Mucosa of rectum (tissue), 2 donors: ENCODE results near the gene SLC1A7.

Experiments
- H3K27ac ChIP-seq, 2 donors: one replicate each; pipeline ENCODE4 v1.7.0; 2013; ENCODE audit warnings: inconsistent platforms in 2 of 2, low read depth in 2 of 2, low read length in 2 of 2
- H3K27me3 ChIP-seq, 2 donors: one replicate each; pipeline ENCODE4 v1.7.0; 2013; ENCODE audit warnings: low read length in 2 of 2; ENCODE audit not compliant: control insufficient read depth in 2 of 2, insufficient read depth in 2 of 2
- H3K36me3 ChIP-seq, 2 donors: one replicate each; pipeline ENCODE4 v1.7.0; 2013; ENCODE audit warnings: low read length in 2 of 2; ENCODE audit not compliant: control insufficient read depth in 2 of 2, insufficient read depth in 2 of 2
- H3K4me1 ChIP-seq, 2 donors: one replicate each; pipeline ENCODE4 v1.7.0; 2013; ENCODE audit warnings: low read length in 2 of 2, mild to moderate bottlenecking in 1 of 2; ENCODE audit not compliant: control insufficient read depth in 2 of 2, insufficient read depth in 2 of 2
- H3K4me3 ChIP-seq, 2 donors: one replicate each; pipeline ENCODE4 v1.7.0; 2013; ENCODE audit warnings: low read length in 2 of 2
- H3K9ac ChIP-seq, 2 donors: one replicate each; pipeline ENCODE4 v1.7.0; 2013; ENCODE audit warnings: low read length in 2 of 2, low read depth in 1 of 2, mild to moderate bottlenecking in 1 of 2
- H3K9me3 ChIP-seq, 2 donors: one replicate each; pipeline ENCODE4 v1.7.0; 2013; ENCODE audit warnings: low read length in 2 of 2; ENCODE audit not compliant: control insufficient read depth in 2 of 2
- donor health status: healthy.
- donor health status: Normal muscosa, but diverticular disease.

The SLC1A7 gene

DNA sequence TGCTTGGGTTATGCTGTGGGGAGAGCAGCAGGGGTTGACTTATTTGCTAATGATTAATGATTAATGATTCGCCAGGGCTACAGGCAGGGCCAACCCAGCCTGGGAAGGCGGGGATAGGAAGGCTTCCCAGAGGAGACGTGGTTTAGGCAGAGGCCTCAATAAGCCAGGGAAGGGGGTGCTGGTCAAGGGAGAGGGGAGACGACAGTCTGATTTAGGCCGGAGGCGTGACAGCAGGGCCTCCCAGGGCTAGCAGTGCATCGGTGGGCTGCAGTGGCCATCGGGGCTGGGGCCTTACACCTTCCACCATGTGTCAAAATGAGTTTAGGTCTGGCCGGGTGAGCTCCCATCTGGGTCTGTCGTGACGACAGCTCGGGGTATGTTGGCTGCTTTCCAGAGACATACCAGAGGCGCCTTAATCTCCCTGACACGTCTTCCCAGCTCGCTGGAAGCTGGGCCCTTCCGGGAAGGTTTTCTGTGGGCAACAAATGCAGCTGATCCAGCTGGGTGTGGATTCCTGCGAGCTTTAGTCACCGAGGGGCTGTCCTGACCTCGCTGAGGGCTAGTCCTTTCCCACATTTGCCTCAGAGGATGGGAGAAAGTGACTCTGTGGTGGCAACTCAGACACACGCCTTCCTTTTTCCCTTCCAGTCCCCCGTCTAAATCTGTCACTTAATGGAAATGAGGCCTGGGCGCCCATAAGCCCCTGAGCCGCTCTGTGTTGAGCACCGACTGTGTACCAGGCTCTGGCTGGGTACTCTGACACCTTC, 3.7 kb upstream of the SLC1A7 start:
- Histone ChIP-seq H3K27ac (peak overlapping the region; percentile 37 to 41), H3K4me3 (no peak overlapping the region), H3K4me1 (peaks cover 0 to 3% of the 10 kb centered on the region in 2 donors), H3K36me3 (no peaks in the 10 kb centered on the region), H3K9ac (no peak overlapping the region), H3K9me3 (no peaks in the 10 kb centered on the region), H3K27me3 (no peaks in the 10 kb centered on the region)

DNA sequence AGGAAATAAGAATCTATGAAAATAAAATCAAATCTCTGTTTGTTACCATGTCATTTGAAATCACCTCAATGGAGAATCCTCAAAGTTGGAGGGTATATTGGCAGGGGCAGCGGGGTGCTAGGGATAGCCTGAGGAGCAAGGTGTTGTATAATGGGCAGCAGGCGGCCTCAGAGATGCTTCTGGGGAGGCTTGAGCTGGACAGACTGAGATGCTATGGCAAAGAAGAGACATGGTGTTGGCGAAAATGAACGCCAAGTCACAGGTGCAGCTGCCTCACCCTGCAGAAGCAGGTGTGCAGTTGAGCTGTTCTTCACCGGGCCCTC, 3.1 kb upstream of the SLC1A7 start:
- no peak overlapping the region for H3K9ac ChIP-seq
- H3K9me3 ChIP-seq: no peaks in the 10 kb centered on the region
- H3K36me3 ChIP-seq: no peaks in the 10 kb centered on the region
- peak overlapping the region in 1 of 2 donors; percentile 41 for H3K27ac ChIP-seq
- peaks cover 0 to 3% of the 10 kb centered on the region in 2 donors for H3K4me1 ChIP-seq
- H3K4me3 ChIP-seq: no peak overlapping the region
- H3K27me3 ChIP-seq: no peaks in the 10 kb centered on the region

DNA sequence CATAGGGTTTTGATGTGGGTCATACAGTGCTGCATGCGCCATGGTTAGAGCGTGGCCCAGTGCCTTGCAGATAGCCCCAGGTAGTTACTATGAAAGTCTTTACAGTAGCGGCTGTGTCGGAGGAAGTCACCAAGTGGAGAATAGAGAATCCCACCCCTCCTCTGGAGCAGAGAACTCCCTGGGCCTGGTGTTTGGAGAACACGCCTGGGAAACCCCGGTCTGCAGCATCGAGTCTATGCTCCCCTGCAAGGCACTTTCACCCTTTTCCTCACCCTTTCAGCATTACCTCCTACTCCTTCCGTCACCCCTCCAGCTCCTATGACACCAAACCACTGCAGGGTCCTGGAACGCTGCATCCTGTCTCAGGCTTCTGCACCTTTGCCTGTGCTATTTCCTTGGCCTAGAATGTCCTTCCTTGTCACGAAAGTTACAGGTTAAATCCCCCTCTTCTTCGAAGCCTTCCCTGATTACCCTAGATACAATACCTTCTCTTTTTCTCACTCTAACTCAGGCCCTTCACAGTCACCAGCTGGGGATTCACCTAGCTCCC, 2.7 kb upstream of the SLC1A7 start:
- H3K9me3 ChIP-seq: no peaks in the 10 kb centered on the region
- H3K4me1 ChIP-seq: peaks cover 0 to 3% of the 10 kb centered on the region in 2 donors
- no peak overlapping the region for H3K4me3 ChIP-seq
- H3K9ac ChIP-seq: no peak overlapping the region
- H3K27me3 ChIP-seq: no peaks in the 10 kb centered on the region
- no peak overlapping the region for H3K27ac ChIP-seq
- no peaks in the 10 kb centered on the region for H3K36me3 ChIP-seq

DNA sequence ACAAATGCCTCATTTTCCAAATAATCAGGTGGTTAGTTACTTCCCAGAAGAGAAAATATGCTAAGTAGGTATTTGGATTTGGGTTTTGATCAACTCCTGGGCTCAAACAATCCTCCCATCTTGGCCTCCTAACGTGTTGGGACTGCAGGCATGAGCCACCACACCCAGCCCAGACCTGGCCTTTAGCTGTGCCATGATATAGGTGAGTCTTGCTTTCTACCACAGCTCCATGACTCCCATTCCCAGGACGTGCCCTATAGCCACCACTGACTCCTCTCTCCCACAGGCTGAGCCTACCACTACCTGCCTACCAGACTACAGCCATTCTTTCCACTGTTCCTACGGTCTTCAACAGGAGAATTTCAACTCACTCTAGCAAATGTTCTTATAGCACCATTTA, 1.8 kb upstream of the SLC1A7 start:
- Histone ChIP-seq H3K36me3 (no peaks in the 10 kb centered on the region), H3K9me3 (no peaks in the 10 kb centered on the region), H3K4me1 (peaks cover 0 to 3% of the 10 kb centered on the region in 2 donors), H3K9ac (no peak overlapping the region), H3K4me3 (no peak overlapping the region), H3K27ac (no peak overlapping the region), H3K27me3 (no peaks in the 10 kb centered on the region)

DNA sequence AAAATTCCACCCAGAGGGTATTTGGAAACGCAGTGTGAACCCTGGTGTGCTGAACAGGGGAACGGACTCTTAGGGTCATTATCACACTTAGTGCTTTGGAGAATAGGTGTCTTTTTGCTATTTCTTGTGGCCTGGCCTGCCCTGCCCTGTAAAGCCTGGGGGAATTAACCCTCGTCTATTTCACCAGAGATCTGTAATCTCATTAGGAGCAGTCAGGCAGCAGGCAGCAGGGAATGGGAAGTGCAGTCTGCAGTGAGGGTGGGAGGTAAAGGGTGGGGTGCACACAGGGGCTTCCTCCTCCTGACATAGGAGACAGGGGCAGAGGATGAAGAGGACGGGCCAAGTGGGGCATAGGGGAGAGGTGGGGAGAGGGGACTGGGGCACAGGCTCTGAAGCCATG, 1.1 kb upstream of the SLC1A7 start:
- Histone ChIP-seq H3K4me1 (peaks cover 0 to 3% of the 10 kb centered on the region in 2 donors), H3K4me3 (no peak overlapping the region)

DNA sequence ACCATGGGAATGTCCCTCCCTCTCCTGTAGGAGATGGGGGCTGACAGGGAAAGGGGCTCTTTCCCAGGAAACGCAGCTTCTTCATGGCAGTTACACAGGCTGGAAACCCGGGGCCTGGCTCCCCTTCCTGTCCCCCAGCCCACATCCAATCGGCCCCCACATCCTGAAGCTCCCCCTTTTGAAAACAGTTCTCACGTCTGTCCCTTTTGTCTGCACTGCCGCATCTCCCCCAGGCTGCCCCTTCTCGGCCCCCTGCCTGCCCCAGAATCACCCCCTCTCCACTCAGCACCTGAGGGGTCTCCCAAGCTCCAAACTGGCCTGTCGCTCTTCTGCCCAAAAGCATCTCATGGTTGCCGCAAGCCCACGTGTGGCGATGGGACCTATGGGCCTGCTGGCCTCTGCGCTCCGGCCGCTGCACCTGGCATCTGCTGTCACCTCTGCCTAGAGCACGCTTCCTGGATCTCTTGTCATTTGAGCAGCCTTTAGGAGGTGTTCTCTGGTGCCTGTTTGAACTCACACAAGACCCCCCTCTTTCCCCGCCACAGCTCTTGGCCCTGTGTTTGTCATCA, 867 bp downstream of the SLC1A7 start:
- Histone ChIP-seq H3K27me3 (no peaks in the 10 kb centered on the region), H3K9ac (no peak overlapping the region), H3K27ac (no peak overlapping the region), H3K36me3 (no peaks in the 10 kb centered on the region), H3K4me3 (no peak overlapping the region), H3K9me3 (no peaks in the 10 kb centered on the region), H3K4me1 (peaks cover 0 to 3% of the 10 kb centered on the region in 2 donors)

More for the DNA sequence above, 1.1 kb upstream of the SLC1A7 start:
- H3K27me3 ChIP-seq: no peaks in the 10 kb centered on the region
- H3K36me3 ChIP-seq: no peaks in the 10 kb centered on the region
- no peaks in the 10 kb centered on the region for H3K9me3 ChIP-seq
- H3K9ac ChIP-seq: no peak overlapping the region
- no peak overlapping the region for H3K27ac ChIP-seq

DNA sequence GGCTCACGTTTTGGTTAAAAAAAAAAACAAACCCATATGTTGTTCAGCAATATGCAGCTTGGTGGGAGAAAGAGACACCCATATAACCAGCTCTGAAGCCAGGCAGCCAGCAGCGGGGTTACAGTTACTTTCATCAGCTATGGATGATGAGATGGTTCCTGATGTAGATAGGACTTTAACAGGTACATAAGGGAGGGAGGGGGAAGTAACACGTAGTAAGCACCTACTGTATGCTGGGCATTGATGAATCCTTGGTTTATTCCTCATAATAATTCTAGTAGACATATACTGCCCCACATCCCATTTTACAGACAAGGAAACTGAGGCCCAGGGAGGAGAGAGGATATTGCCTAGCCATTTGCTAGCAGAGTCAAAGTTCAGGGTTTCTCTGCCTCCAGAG, 2.0 kb downstream of the SLC1A7 start:
- peaks cover 0 to under 1% of the 10 kb centered on the region in 2 donors for H3K4me1 ChIP-seq
- H3K27ac ChIP-seq: no peak overlapping the region
- H3K9ac ChIP-seq: no peak overlapping the region
- H3K4me3 ChIP-seq: no peak overlapping the region
- no peaks in the 10 kb centered on the region for H3K36me3 ChIP-seq
- no peaks in the 10 kb centered on the region for H3K27me3 ChIP-seq
- no peaks in the 10 kb centered on the region for H3K9me3 ChIP-seq

DNA sequence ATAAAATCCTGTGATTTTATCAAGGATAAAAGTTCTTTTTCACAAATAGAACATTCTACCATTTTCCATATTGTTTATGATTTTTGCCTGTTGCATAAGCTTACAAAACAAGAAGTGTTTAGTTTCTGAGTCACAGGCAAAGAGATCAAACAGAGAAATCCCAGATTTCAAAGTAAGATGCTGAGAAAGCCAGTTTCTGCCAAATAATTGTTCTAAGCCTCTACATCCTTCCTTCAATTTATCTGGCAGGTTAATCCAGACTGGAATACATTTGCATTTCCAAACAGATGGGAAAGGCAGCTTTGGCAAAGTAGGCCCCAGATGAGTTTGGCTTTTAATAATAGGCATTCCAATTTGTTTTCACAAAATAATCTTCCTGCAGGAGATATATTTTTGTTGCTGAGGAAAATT, 2.5 kb downstream of the SLC1A7 start:
- no peak overlapping the region for H3K4me3 ChIP-seq
- H3K27me3 ChIP-seq: no peaks in the 10 kb centered on the region
- no peaks in the 10 kb centered on the region for H3K36me3 ChIP-seq
- no peaks in the 10 kb centered on the region for H3K9me3 ChIP-seq
- no peak overlapping the region for H3K9ac ChIP-seq
- no peak overlapping the region for H3K27ac ChIP-seq
- peaks cover 0 to 5% of the 10 kb centered on the region in 2 donors for H3K4me1 ChIP-seq

DNA sequence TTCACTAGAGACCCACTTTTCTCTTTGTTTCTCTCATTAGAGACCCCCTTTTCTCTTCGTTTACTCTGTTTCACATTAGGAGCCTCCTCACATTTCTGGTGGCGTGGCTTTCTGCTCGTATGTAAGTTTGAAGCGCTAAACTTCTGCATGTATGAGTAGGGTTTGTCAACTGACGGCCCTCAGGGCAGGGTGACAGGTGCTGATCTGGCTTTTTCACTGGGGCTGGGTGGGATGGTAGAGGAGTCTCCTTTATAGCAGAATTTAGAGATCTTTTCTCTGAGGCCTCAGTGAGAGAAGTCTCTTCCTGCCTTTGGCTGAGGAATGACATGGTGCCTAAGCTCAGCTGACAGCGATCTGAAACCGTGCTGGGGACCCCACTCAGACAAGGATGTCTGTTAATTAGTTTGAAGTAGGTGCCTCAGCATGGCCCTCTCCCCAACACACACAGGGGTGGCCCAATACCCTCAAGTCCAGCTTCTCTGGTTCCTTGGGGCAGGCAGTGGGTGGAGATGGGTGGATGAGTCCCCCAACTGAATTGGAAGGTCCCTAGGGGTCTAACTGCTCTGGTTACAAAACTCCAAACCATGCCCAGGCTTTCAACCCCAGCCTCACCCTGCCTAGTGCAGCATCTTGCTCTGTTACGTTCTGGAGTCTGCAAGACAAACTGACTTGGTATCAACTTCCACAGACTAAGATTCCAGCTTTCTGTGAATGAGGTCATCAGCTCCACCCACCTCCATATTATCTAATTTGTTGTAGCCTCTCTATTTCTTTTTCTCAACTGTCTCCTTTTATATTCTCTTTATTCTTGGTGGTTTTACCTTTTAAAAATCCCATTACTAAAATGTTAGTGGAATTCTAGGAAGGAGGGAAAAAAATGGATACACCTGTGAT, 3.2 kb downstream of the SLC1A7 start:
- Histone ChIP-seq H3K27ac (no peak overlapping the region), H3K9ac (no peak overlapping the region), H3K27me3 (no peaks in the 10 kb centered on the region), H3K9me3 (no peaks in the 10 kb centered on the region), H3K4me3 (no peak overlapping the region), H3K36me3 (no peaks in the 10 kb centered on the region), H3K4me1 (peaks cover 0 to 5% of the 10 kb centered on the region in 2 donors)

DNA sequence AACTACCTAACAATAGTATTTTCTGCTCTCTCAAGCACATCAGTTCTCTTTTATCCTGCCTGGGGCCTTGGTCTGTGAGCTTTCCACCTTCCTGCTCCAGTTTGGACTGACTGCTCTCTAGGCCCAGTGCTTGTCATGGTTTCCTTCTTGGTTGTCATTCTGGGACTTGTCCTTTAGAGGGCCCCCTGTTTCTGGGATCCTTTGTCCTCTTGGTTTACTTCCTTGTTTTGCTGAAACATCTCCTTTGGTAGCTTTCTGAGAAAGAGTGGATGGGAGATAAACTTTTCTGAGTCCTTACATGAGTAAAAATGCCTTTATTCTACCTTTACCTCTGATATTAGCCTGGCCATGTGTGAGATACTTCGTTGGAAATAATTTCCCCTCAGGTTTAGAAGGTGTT, 4.7 kb downstream of the SLC1A7 start:
- no peak overlapping the region for H3K9ac ChIP-seq
- no peaks in the 10 kb centered on the region for H3K9me3 ChIP-seq
- H3K27ac ChIP-seq: no peak overlapping the region
- peaks cover 0 to 5% of the 10 kb centered on the region in 2 donors for H3K4me1 ChIP-seq
- no peak overlapping the region for H3K4me3 ChIP-seq
- H3K27me3 ChIP-seq: no peaks in the 10 kb centered on the region
- no peaks in the 10 kb centered on the region for H3K36me3 ChIP-seq
